Nephron (organoid): Measurements from ENCODE around the gene HSPA1A.
"Not testable (repeated sequence)": the region's sequence is repeated elsewhere in the genome, so short reads cannot be mapped to it uniquely, and the experiment has no call there.

Source experiments
- H3K27ac Mint-ChIP-seq, 3 experiments: 2 replicates each; pipeline ENCODE4 v1.8.0; 2020; ENCODE audit warnings: mixed read lengths in 3 of 3, mild to moderate bottlenecking in 2 of 3, moderate library complexity in 1 of 3
- H3K27me3 Mint-ChIP-seq: 2 replicates; pipeline ENCODE4 v1.8.0; 2021; ENCODE audit warnings: low read depth, mild to moderate bottlenecking, moderate library complexity, mixed read lengths
- H3K36me3 Mint-ChIP-seq: 2 replicates; pipeline ENCODE4 v1.8.0; 2020; ENCODE audit warnings: low read depth, mixed read lengths
- H3K4me1 Mint-ChIP-seq: 2 replicates; pipeline ENCODE4 v1.8.0; 2020; ENCODE audit warnings: mixed read lengths
- H3K4me3 Mint-ChIP-seq, 3 experiments: 2 replicates each; pipeline ENCODE4 v1.8.0; 2020; ENCODE audit warnings: mild to moderate bottlenecking in 3 of 3, mixed read lengths in 3 of 3, moderate library complexity in 2 of 3
- H3K9me3 Mint-ChIP-seq: 2 replicates; pipeline ENCODE4 v1.8.0; 2020; ENCODE audit warnings: mixed read lengths
- TF ChIP-seq, protein P1 (sequence below), 3 experiments: fragments of 200-600 bp; sonication (generic); IDR thresholded peaks; one replicate each; pipeline ENCODE4 v1.5.0; 2021; ENCODE audit warnings: antibody characterized with exemption in 3 of 3; ENCODE audit not compliant: unreplicated experiment in 3 of 3

HSPA1A gene

DNA sequence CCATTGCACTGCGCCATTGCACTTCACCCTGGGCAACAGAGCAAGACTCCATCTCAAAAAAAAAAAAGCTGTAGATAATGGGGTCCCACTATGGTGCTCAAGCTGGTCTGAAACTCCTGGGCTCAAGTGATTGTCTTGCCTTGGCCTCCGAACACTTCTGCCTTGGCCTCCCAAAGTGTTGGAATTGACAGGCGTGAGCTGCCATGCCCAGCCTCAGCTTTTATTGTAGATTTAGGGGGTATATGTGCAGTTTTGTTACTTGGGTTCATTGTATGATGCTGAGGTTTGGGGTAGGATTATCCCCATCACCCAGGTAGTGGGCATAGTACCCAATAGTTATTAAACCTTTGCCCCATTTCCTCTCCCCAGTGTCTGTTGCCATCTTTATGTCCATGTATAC is 23.6 kb downstream of the HSPA1A start:
- peaks cover 38% of the 10 kb centered on the region for H3K4me1 Mint-ChIP-seq
- no peaks in the 10 kb centered on the region for H3K9me3 Mint-ChIP-seq
- no peaks in the 10 kb centered on the region for H3K27me3 Mint-ChIP-seq
- H3K36me3 Mint-ChIP-seq = peaks cover 62% of the 10 kb centered on the region
- H3K4me3 Mint-ChIP-seq = peak overlapping the region; percentile 16 to 72 (median 71)
- H3K27ac Mint-ChIP-seq = peak overlapping the region in 2 of 3 experiments; percentile 14 to 37
- TF ChIP-seq, protein P1, sequence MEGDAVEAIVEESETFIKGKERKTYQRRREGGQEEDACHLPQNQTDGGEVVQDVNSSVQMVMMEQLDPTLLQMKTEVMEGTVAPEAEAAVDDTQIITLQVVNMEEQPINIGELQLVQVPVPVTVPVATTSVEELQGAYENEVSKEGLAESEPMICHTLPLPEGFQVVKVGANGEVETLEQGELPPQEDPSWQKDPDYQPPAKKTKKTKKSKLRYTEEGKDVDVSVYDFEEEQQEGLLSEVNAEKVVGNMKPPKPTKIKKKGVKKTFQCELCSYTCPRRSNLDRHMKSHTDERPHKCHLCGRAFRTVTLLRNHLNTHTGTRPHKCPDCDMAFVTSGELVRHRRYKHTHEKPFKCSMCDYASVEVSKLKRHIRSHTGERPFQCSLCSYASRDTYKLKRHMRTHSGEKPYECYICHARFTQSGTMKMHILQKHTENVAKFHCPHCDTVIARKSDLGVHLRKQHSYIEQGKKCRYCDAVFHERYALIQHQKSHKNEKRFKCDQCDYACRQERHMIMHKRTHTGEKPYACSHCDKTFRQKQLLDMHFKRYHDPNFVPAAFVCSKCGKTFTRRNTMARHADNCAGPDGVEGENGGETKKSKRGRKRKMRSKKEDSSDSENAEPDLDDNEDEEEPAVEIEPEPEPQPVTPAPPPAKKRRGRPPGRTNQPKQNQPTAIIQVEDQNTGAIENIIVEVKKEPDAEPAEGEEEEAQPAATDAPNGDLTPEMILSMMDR (IDR thresholded peaks at IDR 0.05; ENCODE audit: unreplicated experiment in 3 of 3) = no peak

DNA sequence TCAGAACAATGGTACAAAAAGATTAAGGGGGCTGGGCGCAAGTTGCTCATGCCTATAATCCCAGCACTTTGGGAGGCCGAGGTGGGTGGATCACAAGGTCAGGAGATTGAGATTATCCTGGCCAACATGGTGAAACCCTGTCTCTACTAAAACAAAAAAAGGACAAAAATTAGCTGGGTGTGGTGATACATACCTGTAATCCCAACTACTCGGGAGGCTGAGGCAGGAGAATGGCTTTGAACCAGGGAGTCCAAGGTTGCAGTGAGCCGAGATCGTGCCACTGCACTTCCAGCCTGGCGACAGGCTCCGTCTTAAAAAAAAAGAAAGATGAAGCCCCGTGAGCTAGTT is 24.4 kb downstream of the HSPA1A start:
- H3K36me3 Mint-ChIP-seq = peaks cover 60% of the 10 kb centered on the region
- not testable (repeated sequence) for H3K4me3 Mint-ChIP-seq, H3K27me3 Mint-ChIP-seq, H3K9me3 Mint-ChIP-seq
- H3K27ac Mint-ChIP-seq = peak overlapping the region in 2 of 3 experiments; percentile 14 to 37
- H3K4me1 Mint-ChIP-seq = peaks cover 31% of the 10 kb centered on the region

DNA sequence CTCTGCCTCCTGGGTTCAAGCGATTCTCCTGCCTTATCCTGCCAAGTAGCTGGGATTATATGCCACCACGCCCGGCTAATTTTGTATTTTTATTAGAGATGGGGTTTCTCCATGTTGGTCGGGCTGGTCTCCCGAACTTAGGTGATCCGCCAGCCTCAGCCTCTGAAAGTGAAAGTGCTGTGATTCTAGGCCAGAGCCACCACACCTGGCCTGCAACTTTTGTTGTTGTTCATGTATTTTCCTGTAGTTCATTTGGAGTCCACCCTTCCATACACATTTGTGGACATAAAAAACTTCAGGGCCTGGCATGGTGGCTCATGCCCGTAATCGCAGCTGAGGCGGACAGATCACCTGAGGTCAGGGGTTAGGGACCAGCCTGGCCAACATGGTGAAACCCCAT is 26.7 kb downstream of the HSPA1A start:
- peaks cover 42% of the 10 kb centered on the region for H3K36me3 Mint-ChIP-seq
- H3K4me1 Mint-ChIP-seq = peaks cover 15% of the 10 kb centered on the region
- H3K4me3 Mint-ChIP-seq = no peak overlapping the region
- no peaks in the 10 kb centered on the region for H3K27me3 Mint-ChIP-seq
- no peaks in the 10 kb centered on the region for H3K9me3 Mint-ChIP-seq
- TF ChIP-seq, protein P1 (IDR thresholded peaks at IDR 0.05; ENCODE audit: unreplicated experiment in 3 of 3) = no peak
- H3K27ac Mint-ChIP-seq = no peak overlapping the region

DNA sequence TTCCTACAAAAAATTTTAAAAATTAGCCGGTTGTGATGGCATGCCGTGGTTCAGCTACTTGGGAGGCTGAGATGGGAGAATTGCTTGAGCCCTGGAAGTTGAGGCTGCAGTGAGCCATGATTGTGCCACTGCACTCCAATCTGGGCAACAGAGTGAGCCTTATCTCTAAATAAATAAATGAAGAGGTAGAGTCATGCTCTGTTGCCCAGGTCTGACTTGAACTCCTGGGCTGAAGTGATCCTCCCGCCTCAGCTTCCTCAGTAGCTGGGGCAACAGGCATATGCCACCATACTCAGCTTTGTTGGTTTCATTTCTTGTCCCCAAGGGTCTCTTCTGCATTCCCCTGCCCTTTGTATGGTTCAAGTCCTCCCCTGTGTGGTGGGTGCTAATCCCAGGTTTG is 29.2 kb downstream of the HSPA1A start:
- Mint-ChIP-seq H3K4me3 (no peak overlapping the region), H3K27me3 (no peaks in the 10 kb centered on the region), H3K27ac (no peak overlapping the region), H3K9me3 (no peaks in the 10 kb centered on the region), H3K36me3 (peaks cover 20% of the 10 kb centered on the region), H3K4me1 (peaks cover 2% of the 10 kb centered on the region)
- TF ChIP-seq, protein P1 (IDR thresholded peaks at IDR 0.05; ENCODE audit: unreplicated experiment in 3 of 3) = no peak

DNA sequence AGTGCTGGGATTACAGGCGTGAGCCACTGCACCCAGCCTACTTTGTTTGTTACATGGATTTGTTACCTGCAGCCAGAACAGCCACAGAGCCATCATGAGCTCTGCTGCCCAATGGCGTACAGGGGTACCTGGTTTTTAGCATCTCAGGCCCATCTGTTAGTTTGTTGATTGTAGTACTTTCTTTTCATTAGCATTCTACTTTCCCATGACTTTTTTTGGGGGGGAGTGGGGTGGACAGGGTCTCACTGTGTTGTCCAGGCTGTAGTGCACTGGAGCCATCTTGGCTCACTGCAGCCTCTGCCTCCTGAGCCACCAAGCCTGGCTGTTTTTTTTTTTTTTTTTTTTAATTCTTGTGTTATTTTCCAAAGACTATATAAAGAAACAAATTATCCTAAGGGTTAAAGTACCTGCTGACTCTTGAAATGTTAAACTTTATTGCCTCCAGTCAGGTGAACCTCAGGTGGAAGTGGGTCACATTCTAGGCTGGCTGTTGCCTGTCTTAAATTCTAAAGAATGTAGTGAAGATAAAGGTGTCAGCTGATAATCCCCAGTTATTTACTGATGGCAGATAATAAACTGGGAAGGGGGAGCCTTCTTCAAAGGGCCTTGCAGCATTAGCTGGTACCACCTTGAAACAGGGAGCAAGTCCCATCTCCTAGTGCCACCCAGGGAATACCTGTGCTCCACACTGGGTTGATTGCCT is 32.1 kb downstream of the HSPA1A start:
- H3K4me1 Mint-ChIP-seq = no peaks in the 10 kb centered on the region
- peaks cover 2% of the 10 kb centered on the region for H3K9me3 Mint-ChIP-seq
- H3K36me3 Mint-ChIP-seq = peaks cover 5% of the 10 kb centered on the region
- no peak overlapping the region for H3K4me3 Mint-ChIP-seq
- H3K27me3 Mint-ChIP-seq = no peaks in the 10 kb centered on the region
- H3K27ac Mint-ChIP-seq = no peak overlapping the region
- TF ChIP-seq, protein P1 (IDR thresholded peaks at IDR 0.05; ENCODE audit: unreplicated experiment in 3 of 3) = no peak

DNA sequence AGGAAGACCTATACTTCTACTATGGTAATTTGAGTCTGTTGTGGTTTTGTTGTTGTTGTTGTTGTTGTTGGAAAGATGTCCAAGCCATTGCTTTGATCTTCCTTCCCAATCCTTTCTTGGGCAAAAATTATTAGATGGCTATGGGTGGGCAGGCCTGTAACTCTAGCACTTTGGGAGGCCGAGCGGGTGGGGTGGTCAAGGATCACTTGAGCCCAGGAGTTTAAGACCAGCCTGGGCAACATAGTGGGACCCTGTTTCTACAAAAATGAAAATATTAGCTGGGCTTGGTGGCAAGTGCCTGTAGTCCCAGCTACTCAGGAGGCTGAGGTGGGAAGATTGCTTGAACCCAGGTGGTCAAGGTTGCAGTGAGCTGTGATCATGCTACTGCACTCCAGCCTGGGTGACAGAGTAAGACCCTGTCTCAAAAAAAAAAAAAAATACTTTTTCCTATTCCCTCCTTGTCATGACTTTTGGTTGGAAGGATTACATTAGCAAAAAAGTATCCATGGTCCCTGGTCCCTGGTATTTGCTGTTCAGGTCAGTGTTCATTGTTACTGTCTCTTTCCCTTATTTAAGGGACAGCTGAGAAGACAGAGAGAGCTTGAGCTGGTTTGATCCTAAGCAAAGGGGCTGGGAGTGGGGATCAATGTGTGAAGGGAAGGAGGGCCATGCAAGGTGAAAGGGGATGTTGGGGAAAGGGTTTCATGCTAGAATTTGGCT is 35.6 kb downstream of the HSPA1A start:
- Mint-ChIP-seq H3K4me3 (no peak overlapping the region), H3K36me3 (peaks cover 19% of the 10 kb centered on the region), H3K27ac (peak overlapping the region; percentile 55 to 86 (median 70)), H3K4me1 (no peaks in the 10 kb centered on the region), H3K27me3 (no peaks in the 10 kb centered on the region), H3K9me3 (peaks cover 7% of the 10 kb centered on the region)
- TF ChIP-seq, protein P1 (IDR thresholded peaks at IDR 0.05; ENCODE audit: unreplicated experiment in 3 of 3) = no peak
